H1 (cell line): ENCODE results near the gene KCTD21. TPM values are rescaled to one million over a fixed set of nuclear protein-coding genes. Genes with fewer than 3 reads are reported as not detected.

Experiments used
- SIN3A ChIP-seq, 2 experiments: IDR thresholded peaks in 1 of 2; conservative IDR thresholded peaks in 1 of 2; 2 replicates each; pipeline ENCODE4 v1.6.1; 2011 to 2012; ENCODE audit warnings: low read length in 2 of 2, improper control_type of control experiment in 1 of 2, low read depth in 1 of 2, mild to moderate bottlenecking in 1 of 2
- SP4 ChIP-seq: IDR thresholded peaks from 2 replicates; pipeline ENCODE4 v1.6.1; 2012; ENCODE audit warnings: low read length, inconsistent platforms
- polyA plus RNA-seq, 7 experiments: library from polyadenylated mRNA; depleted of rRNA in 3 of 7; stranded (reverse) in 5 of 7; unstranded in 2 of 7; fragments of >200 nt in 5 of 7; fragments of 200-250 nt in 2 of 7; gene quantifications; 1 replicate in 5 of 7; 2 replicates in 1 of 7; 4 replicates in 1 of 7; pipeline versions ENCODE4 v1.2.1 to v1.2.3, GENCODE V29; 2011 to 2013; ENCODE audit warnings: missing spikeins in 2 of 7, mixed read lengths in 2 of 7
- total RNA-seq: library from RNA; stranded (reverse); fragmentation: NEBNext Ultra II Directional; extraction: Animal tissue kit (Norgen Biotek cat#: 25700); gene quantifications from 2 replicates; pipeline ENCODE4 v1.2.1, GENCODE V29; 2021

Gene KCTD21
- total and polyA plus RNA-seq, 2 of the 8 experiments (the other 6 are each of a cell fraction or from before 2014, with no cell fraction given) = 3.2 to 4.1 TPM

- TF ChIP-seq SIN3A (conservative IDR thresholded peaks at IDR 0.05 in 1 of 2, IDR thresholded peaks at IDR 0.05 in 1 of 2; ENCODE audit: low read depth in 1 of 2, low read length in 2 of 2) = 0 out of 4 replicates have a peak, but pooled peaks have one; percentile 19 to 45
- TF ChIP-seq SP4 = no peak
Measured at GRCh38 chr11:78187366-78188285, 800 bp downstream of the KCTD21 start (continued).
